ENCODE data around the gene AGTRAP.

The AGTRAP gene

GRCh38 chr1:11714831-11715575 is 20.9 kb upstream of the AGTRAP start:
- no peak overlapping the region for H3K27ac Mint-ChIP-seq
- no peak for ATAC-seq (replicated peaks)
- no peak overlapping the region for H3K4me3 Mint-ChIP-seq
- H3K4me1 Mint-ChIP-seq (ENCODE audit: low read depth in 2 of 2): peaks cover 11 to 13% of the 10 kb centered on the region in 2 donors
- peaks cover 26% of the 10 kb centered on the region for H3K36me3 Mint-ChIP-seq (ENCODE audit: insufficient read depth)
- no peak for DNase-seq
- H3K9me3 Mint-ChIP-seq: no peaks in the 10 kb centered on the region
- no peaks in the 10 kb centered on the region for H3K27me3 Mint-ChIP-seq

GRCh38 chr1:11719313-11720032 is 16.5 kb upstream of the AGTRAP start:
- Mint-ChIP-seq H3K4me3 (peak overlapping the region; percentile 79 to 90), H3K9me3 (no peaks in the 10 kb centered on the region), H3K36me3 (ENCODE audit: insufficient read depth) (peaks cover 17% of the 10 kb centered on the region), H3K27me3 (no peaks in the 10 kb centered on the region), H3K27ac (peak overlapping the region; percentile 94), H3K4me1 (ENCODE audit: low read depth in 2 of 2) (peaks cover 11 to 13% of the 10 kb centered on the region in 2 donors)
- ATAC-seq (replicated peaks): peak; percentile 89
- peak; percentile 87 to 90 (median 88) for DNase-seq

- H3K27me3 Mint-ChIP-seq: no peaks in the 10 kb centered on the region
- DNase-seq (no peak), ATAC-seq (replicated peaks) (no peak)
- no peaks in the 10 kb centered on the region for H3K9me3 Mint-ChIP-seq
- H3K36me3 Mint-ChIP-seq (ENCODE audit: insufficient read depth): peaks cover 17% of the 10 kb centered on the region
- H3K27ac Mint-ChIP-seq: peak overlapping the region; percentile 94
- H3K4me1 Mint-ChIP-seq (ENCODE audit: low read depth in 2 of 2): peaks cover 13% of the 10 kb centered on the region in 2 donors
- peak overlapping the region; percentile 79 to 90 for H3K4me3 Mint-ChIP-seq
Observed at GRCh38 chr1:11720033-11720376, 15.9 kb upstream of the AGTRAP start.

GRCh38 chr1:11720525-11720924 is 15.4 kb upstream of the AGTRAP start:
- no peaks in the 10 kb centered on the region for H3K9me3 Mint-ChIP-seq
- peaks cover 13% of the 10 kb centered on the region in 2 donors for H3K4me1 Mint-ChIP-seq (ENCODE audit: low read depth in 2 of 2)
- peak overlapping the region in 1 of 2 donors; percentile 14 for H3K4me3 Mint-ChIP-seq
- H3K27ac Mint-ChIP-seq: no peak overlapping the region
- H3K36me3 Mint-ChIP-seq (ENCODE audit: insufficient read depth): peaks cover 17% of the 10 kb centered on the region
- DNase-seq: no peak
- ATAC-seq (replicated peaks): no peak
- no peaks in the 10 kb centered on the region for H3K27me3 Mint-ChIP-seq

GRCh38 chr1:11721311-11721710 is 14.6 kb upstream of the AGTRAP start:
- no peaks in the 10 kb centered on the region for H3K9me3 Mint-ChIP-seq
- H3K4me1 Mint-ChIP-seq (ENCODE audit: low read depth in 2 of 2): peaks cover 13% of the 10 kb centered on the region in 2 donors
- no peak overlapping the region for H3K27ac Mint-ChIP-seq
- H3K4me3 Mint-ChIP-seq: no peak overlapping the region
- DNase-seq (no peak), ATAC-seq (replicated peaks) (no peak)
- no peaks in the 10 kb centered on the region for H3K27me3 Mint-ChIP-seq
- H3K36me3 Mint-ChIP-seq (ENCODE audit: insufficient read depth): peaks cover 17% of the 10 kb centered on the region

- DNase-seq (no peak), ATAC-seq (replicated peaks) (no peak)
- Mint-ChIP-seq H3K4me3 (no peak overlapping the region), H3K9me3 (no peaks in the 10 kb centered on the region), H3K27ac (no peak overlapping the region), H3K36me3 (ENCODE audit: insufficient read depth) (peaks cover 13% of the 10 kb centered on the region), H3K4me1 (ENCODE audit: low read depth in 2 of 2) (peaks cover 13% of the 10 kb centered on the region in 2 donors), H3K27me3 (no peaks in the 10 kb centered on the region)
Observed at GRCh38 chr1:11722538-11722937, 13.4 kb upstream of the AGTRAP start.

GRCh38 chr1:11725616-11726015 is 10.3 kb upstream of the AGTRAP start:
- Mint-ChIP-seq H3K4me1 (ENCODE audit: low read depth in 2 of 2) (peaks cover 12 to 18% of the 10 kb centered on the region in 2 donors), H3K36me3 (ENCODE audit: insufficient read depth) (no peaks in the 10 kb centered on the region), H3K27ac (no peak overlapping the region), H3K27me3 (no peaks in the 10 kb centered on the region), H3K4me3 (no peak overlapping the region), H3K9me3 (no peaks in the 10 kb centered on the region)
- DNase-seq: no peak
- ATAC-seq (replicated peaks): no peak

GRCh38 chr1:11727119-11727518 is 8.8 kb upstream of the AGTRAP start:
- H3K4me1 Mint-ChIP-seq (ENCODE audit: low read depth in 2 of 2): peaks cover 22 to 23% of the 10 kb centered on the region in 2 donors
- no peak for ATAC-seq (replicated peaks)
- H3K36me3 Mint-ChIP-seq (ENCODE audit: insufficient read depth): peaks cover 3% of the 10 kb centered on the region
- H3K27me3 Mint-ChIP-seq: no peaks in the 10 kb centered on the region
- H3K9me3 Mint-ChIP-seq: no peaks in the 10 kb centered on the region
- H3K4me3 Mint-ChIP-seq: no peak overlapping the region
- DNase-seq: no peak
- no peak overlapping the region for H3K27ac Mint-ChIP-seq

GRCh38 chr1:11728126-11728806 is 7.7 kb upstream of the AGTRAP start:
- H3K27me3 Mint-ChIP-seq: no peaks in the 10 kb centered on the region
- ATAC-seq (replicated peaks) (no peak), DNase-seq (no peak)
- no peaks in the 10 kb centered on the region for H3K9me3 Mint-ChIP-seq
- no peak overlapping the region for H3K4me3 Mint-ChIP-seq
- H3K27ac Mint-ChIP-seq: no peak overlapping the region
- peaks cover 3% of the 10 kb centered on the region for H3K36me3 Mint-ChIP-seq (ENCODE audit: insufficient read depth)
- peaks cover 22 to 23% of the 10 kb centered on the region in 2 donors for H3K4me1 Mint-ChIP-seq (ENCODE audit: low read depth in 2 of 2)

- Mint-ChIP-seq H3K4me1 (ENCODE audit: low read depth in 2 of 2) (peaks cover 22 to 23% of the 10 kb centered on the region in 2 donors), H3K9me3 (no peaks in the 10 kb centered on the region), H3K27me3 (no peaks in the 10 kb centered on the region), H3K27ac (no peak overlapping the region), H3K4me3 (peak overlapping the region; percentile 84 to 91), H3K36me3 (ENCODE audit: insufficient read depth) (peaks cover 3% of the 10 kb centered on the region)
- ATAC-seq (replicated peaks) (no peak), DNase-seq (no peak)
Observed at GRCh38 chr1:11729155-11729497, 6.8 kb upstream of the AGTRAP start.

GRCh38 chr1:11729498-11730428 is 6.2 kb upstream of the AGTRAP start:
- no peaks in the 10 kb centered on the region for H3K9me3 Mint-ChIP-seq
- ATAC-seq (replicated peaks) (no peak), DNase-seq (no peak)
- peak overlapping the region; percentile 84 to 91 for H3K4me3 Mint-ChIP-seq
- peak overlapping the region; percentile 80 to 82 for H3K27ac Mint-ChIP-seq
- H3K4me1 Mint-ChIP-seq (ENCODE audit: low read depth in 2 of 2): peaks cover 21 to 22% of the 10 kb centered on the region in 2 donors
- peaks cover 3% of the 10 kb centered on the region for H3K36me3 Mint-ChIP-seq (ENCODE audit: insufficient read depth)
- H3K27me3 Mint-ChIP-seq: no peaks in the 10 kb centered on the region

GRCh38 chr1:11730429-11730891 is 5.5 kb upstream of the AGTRAP start:
- H3K9me3 Mint-ChIP-seq: no peaks in the 10 kb centered on the region
- peaks cover 24 to 25% of the 10 kb centered on the region in 2 donors for H3K4me1 Mint-ChIP-seq (ENCODE audit: low read depth in 2 of 2)
- peak; percentile 36 to 42 (median 42) for DNase-seq
- peak; percentile 98 for ATAC-seq (replicated peaks)
- H3K36me3 Mint-ChIP-seq (ENCODE audit: insufficient read depth): peaks cover 3% of the 10 kb centered on the region
- peak overlapping the region; percentile 84 to 91 for H3K4me3 Mint-ChIP-seq
- H3K27ac Mint-ChIP-seq: peak overlapping the region; percentile 80 to 82
- no peaks in the 10 kb centered on the region for H3K27me3 Mint-ChIP-seq
